NCI-H2227 (cell line): ENCODE results near the gene CXCL8.

ENCODE experiments used
- DNase-seq: peaks from one replicate; lab custom pipeline; 2025; ENCODE audit not compliant: unreplicated experiment; lab: John Stamatoyannopoulos, UW

CXCL8 gene

DNA sequence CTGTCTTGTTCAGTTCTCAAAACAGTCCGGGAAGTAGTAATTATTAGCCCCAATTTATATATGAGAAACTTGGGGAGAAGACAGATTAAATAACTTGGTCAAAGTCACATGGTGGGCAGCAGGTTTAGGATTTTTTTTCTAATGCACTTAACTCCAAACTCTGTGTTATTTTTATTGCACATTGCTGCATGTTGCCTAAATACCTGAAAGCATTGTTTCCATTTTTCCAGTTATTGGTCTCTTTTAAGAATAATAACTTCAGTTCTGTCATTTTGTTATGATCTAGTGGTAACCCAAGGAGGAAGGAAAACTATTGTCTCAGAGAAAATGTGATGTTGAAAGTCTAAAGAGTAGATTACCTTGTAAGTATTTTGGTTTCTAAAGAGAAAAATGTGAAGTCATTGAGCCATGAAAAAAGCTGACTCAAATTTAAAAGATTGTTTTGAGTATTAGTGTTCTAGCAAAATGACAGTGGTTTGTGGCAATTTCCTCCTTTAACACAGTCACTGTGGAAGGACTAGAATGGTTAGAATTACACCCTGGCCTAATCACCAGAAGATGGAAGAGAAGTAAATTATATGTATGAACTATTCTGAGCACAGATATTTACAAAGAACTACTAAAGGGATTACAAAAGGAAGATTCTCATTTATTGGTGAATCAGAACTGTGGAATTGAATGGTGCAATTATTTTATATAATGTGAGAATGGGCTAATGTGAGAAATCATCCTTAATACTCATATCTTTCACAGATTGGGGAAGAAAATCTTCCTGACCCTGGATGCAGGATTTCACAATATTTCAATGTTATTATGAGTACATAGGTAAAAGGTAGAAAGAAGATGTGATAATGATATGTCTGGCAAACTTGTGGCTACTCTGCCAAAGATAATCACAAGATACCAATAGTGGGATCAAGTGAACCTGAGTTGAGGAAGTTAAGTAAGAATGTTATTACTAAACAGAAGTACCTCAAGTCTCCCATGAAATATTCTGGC lies 21.7 kb upstream of the CXCL8 start:
- DNase-seq = no peak

GRCh38 chr4:73721435-73721834 lies 18.9 kb upstream of the CXCL8 start:
- no peak for DNase-seq

DNA sequence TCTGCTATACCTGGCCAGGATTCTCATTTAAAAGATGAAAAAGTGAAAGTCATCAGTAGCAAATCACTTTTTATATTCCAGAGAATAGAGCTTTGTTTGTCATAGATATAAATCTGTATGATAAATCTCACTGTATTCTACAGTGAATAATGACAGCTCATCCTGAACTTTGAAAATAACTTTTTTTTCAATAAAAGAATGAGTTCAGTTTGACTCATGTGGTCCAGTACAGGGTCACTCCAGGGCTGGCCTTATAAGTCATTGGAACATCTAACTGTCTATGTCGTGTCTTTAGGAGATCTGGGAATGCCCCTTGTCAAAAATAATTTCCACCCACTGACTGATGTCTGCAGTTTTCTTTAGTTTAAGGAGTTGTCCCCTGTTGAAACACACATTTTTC lies 18.5 kb upstream of the CXCL8 start:
- no peak for DNase-seq

DNA sequence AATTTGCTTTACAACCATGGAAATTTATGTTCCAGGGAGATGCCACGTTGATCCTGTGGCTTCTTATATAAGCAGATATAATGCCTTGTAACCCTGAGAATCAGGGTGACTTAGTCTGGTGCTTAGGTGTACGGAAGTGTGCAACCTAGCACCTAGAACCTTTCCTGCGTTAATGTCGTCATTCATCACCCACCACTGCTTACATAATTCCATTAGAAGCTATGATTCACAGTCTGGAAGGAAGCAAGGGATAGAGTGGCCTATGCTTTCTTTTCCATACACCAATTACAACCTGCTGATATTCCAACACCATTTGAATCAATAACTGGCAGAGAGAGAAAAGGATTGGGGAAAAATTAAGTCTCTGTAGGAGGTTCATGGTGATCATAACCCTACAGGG lies 17.3 kb upstream of the CXCL8 start:
- DNase-seq = no peak

DNA sequence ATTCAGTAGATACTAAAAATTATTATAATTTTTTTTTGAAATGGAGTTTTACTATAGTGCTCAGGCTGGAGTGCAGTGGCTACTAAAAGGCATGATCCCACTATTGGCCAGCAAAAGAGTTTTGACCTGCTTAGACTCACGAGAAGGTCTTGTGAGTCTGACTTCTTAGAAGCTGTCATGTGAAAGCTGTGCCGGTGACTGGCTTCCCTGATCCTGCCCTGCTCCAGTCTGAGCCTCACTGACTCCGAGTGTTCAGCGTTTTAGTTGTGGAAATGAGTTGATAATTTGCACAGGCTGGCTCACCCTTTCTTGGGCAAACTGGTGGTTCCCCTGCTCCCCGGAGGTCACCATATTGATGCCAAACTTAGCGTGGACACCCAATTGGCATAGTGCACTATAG lies 16.4 kb upstream of the CXCL8 start:
- DNase-seq = no peak

DNA sequence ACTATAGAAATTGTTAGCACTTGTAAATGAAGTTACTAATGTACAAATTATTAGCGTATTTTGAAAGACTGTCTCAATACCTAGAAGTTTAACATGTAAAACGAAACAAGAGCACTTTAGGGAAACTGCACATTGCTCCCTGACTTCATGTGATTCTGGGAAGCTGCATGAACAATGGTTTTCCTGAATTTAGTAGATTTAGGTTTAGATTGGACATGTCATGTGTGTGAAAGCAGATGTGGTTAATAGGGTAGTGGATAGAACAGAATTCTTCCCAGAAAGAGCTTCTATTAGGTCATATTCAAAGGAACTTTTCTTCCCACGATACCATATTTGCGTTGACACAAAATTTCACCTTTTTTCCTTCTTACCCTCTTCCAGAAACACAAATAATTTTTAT lies 14.9 kb upstream of the CXCL8 start:
- DNase-seq = no peak

DNA sequence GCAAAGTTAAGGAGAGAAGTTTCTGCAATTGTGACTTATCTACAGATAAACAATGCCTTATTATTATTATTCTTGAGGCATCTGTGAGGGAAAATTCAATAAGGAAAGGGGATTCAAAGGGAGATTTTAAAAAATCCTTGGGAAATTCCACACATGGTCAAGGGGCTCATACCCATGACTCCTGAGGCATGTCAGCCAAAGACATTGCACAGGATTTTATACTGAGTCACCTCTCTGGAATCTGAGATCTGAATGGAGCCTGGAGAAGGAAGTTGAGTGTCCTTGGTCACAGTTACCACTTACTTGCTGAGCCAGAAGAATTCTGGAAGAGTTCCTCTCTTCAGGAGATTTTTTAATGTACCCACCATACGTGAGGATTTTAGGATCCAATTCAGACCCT lies 14.4 kb upstream of the CXCL8 start:
- no peak for DNase-seq

- no peak for DNase-seq
These were observed 12.7 kb upstream of the CXCL8 start for GRCh38 chr4:73727685-73728084.

- no peak for DNase-seq
These were observed 12.2 kb upstream of the CXCL8 start for GRCh38 chr4:73728091-73728741.

DNA sequence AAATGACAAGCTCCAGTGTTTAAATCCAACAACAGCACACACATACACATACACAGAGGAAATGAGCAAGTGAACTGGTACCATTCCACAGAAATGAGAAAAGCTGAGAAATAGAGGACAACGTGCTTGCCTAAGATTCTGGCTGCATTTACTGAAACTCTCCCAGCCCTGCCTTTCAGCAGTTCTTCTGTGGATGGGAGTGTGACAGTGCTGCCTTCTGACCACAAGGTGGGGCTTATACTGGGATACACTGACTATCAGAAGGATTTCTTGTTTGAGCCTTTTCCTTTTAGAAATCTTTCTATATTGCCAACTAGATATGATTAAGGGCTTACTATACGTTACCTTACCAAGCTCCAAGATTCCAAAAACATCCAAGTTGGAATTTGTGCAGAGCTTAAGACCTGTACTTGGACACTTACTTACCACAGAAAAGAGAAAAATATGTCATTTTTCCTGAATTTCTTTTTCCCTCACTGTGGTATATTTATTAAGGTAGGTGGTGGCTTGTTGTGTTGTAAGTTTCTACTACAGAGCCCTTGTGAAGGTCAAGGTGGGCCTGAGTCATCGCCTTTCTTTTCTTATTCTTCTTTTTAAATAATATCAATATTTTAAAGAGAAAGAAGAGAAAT lies 10.7 kb upstream of the CXCL8 start:
- no peak for DNase-seq

GRCh38 chr4:73730292-73730691 lies 10.1 kb upstream of the CXCL8 start:
- no peak for DNase-seq

GRCh38 chr4:73730867-73731266 lies 9.5 kb upstream of the CXCL8 start:
- no peak for DNase-seq

DNA sequence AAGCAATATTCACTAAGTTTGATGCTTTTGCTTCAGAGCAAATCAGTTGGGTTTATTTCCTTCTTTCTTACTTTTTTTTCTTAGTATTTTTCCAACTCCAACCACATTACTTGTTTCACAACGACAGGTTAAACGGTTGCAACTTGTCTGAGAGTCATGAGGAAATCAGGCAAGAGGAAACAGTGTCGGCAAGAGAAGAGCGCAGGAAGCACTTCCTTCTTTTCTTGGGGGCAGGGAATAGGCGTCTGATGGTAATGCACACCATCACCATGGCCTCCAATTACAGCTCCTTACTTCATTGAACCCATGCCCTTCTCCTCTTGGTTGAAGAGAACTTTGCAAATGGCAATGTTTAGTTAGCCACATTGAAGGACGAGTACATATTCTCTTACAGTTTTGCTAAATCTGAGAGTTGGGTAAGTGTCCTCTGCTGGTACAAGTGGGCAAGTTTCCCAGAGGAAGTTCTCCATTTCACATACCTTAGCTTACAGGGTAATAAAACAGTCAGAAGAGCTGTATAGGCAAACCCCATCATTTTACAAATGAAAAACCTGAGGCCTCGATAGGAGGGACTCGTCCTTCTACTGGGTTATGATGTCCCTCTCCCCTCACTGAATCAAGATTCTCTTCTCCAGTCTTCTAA lies 8.3 kb upstream of the CXCL8 start:
- no peak for DNase-seq

- no peak for DNase-seq
These were observed 7.5 kb upstream of the CXCL8 start for GRCh38 chr4:73732759-73733431.

- no peak for DNase-seq
These were observed 5.8 kb upstream of the CXCL8 start for GRCh38 chr4:73734530-73735001.

DNA sequence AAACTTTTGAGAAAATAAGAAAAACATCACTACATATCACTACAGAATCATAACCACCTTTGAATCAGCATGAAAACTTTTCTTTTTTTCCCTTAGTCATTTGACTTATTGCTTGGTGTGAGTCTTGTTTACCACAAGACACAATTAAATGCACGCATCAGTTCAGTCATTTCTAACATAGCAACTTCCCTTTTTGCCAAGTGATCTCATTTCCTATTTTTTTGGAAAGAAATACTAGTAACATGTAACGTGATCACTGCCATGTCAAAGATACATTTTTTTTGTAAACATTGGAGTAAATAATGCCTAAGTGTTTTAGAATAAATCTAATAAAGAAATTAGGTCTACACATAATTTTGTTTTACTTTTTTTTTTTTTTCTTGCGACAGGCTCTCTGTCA lies 5.1 kb upstream of the CXCL8 start:
- no peak for DNase-seq

DNA sequence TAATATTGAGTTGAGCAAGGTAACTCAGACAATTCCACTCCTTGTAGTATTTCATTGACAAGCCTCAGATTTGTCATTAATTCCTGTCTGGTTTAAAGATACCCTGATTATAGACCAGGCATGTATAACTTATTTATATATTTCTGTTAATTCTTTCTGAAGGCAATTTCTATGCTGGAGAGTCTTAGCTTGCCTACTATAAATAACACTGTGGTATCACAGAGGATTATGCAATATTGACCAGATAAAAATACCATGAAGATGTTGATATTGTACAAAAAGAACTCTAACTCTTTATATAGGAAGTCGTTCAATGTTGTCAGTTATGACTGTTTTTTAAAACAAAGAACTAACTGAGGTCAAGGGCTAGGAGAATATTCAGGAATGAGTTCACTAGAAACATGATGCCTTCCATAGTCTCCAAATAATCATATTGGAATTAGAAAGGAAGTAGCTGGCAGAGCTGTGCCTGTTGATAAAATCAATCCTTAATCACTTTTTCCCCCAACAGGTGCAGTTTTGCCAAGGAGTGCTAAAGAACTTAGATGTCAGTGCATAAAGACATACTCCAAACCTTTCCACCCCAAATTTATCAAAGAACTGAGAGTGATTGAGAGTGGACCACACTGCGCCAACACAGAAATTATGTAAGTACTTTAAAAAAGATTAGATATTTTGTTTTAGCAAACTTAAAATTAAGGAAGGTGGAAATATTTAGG lies 821 bp downstream of the CXCL8 start:
- DNase-seq = no peak

DNA sequence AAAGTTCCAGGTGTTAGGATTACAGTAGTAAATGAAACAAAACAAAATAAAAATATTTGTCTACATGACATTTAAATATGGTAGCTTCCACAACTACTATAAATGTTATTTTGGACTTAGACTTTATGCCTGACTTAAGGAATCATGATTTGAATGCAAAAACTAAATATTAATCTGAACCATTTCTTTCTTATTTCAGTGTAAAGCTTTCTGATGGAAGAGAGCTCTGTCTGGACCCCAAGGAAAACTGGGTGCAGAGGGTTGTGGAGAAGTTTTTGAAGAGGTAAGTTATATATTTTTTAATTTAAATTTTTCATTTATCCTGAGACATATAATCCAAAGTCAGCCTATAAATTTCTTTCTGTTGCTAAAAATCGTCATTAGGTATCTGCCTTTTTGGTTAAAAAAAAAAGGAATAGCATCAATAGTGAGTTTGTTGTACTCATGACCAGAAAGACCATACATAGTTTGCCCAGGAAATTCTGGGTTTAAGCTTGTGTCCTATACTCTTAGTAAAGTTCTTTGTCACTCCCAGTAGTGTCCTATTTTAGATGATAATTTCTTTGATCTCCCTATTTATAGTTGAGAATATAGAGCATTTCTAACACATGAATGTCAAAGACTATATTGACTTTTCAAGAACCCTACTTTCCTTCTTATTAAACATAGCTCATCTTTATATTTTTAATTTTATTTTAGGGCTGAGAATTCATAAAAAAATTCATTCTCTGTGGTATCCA lies 1.6 kb downstream of the CXCL8 start:
- no peak for DNase-seq

GRCh38 chr4:73742490-73743160 lies 2.3 kb downstream of the CXCL8 start:
- no peak for DNase-seq
